Measurements from ENCODE around the gene S100A5.

The S100A5 gene

DNA sequence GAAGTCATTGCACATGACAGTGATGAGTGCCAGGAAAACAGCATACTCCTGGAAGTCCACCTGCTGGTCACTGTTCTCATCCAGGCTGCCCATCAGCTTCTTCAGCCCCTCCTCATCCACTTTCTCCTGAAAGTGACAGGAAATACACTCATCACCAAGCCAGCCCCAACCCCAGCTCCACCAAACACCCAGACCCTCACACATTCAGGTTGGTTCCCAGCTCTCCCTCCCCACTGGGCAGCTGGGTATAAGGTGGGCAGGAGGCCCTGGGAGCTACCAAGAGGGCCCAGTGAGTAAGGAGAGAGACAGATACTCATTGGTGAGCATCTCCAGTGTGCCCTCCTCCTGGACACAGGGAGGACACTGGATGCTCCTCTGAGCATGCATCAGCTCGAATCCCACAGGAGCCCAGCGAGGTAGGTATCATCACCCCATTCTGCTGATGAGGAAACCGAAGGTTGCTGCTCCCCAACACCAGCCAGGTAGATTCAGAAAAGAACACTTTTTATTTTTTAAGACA, 20.8 kb upstream of the S100A5 start:
- Mint-ChIP-seq H3K27ac (no peak overlapping the region), H3K36me3 (ENCODE audit: low read depth) (no peaks in the 10 kb centered on the region)

GRCh38 chr1:153560771-153561465, 20.2 kb upstream of the S100A5 start:
- DNase-seq (ENCODE audit: low spot score), result no peak
- Mint-ChIP-seq H3K27ac (no peak overlapping the region), H3K36me3 (ENCODE audit: low read depth) (no peaks in the 10 kb centered on the region), H3K4me1 (ENCODE audit: low read depth) (peaks cover 5% of the 10 kb centered on the region), H3K27me3 (ENCODE audit: low read depth) (no peaks in the 10 kb centered on the region), H3K9me3 (no peaks in the 10 kb centered on the region), H3K4me3 (no peak overlapping the region)

More for the DNA sequence above, 20.8 kb upstream of the S100A5 start:
- Mint-ChIP-seq H3K4me3 (no peak overlapping the region), H3K4me1 (ENCODE audit: low read depth) (peaks cover 9% of the 10 kb centered on the region), H3K9me3 (no peaks in the 10 kb centered on the region), H3K27me3 (ENCODE audit: low read depth) (no peaks in the 10 kb centered on the region)
- DNase-seq (ENCODE audit: low spot score), result no peak

DNA sequence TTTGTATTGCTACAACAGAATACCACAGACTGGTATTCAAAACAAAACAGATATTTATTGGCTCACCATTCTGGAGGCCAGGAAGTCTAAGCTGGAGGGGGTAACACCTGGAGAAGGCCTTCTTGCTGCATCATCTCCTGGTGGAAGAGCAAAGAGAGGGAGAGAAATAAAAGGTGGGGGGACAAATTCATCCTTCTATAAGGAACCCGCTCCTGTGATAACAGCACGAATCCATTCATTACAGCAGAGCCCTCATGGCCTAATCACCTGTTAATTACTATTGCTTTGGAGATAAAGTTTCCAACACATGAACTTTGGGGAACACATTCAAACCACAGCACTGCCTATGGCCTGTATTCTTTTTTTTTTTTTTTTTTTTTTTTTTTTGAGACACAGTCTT, 19.5 kb upstream of the S100A5 start:
- no peak overlapping the region for H3K27ac Mint-ChIP-seq
- H3K27me3 Mint-ChIP-seq (ENCODE audit: low read depth), result no peaks in the 10 kb centered on the region
- H3K4me1 Mint-ChIP-seq (ENCODE audit: low read depth), result peaks cover 1% of the 10 kb centered on the region
- no peak overlapping the region for H3K4me3 Mint-ChIP-seq
- no peaks in the 10 kb centered on the region for H3K36me3 Mint-ChIP-seq (ENCODE audit: low read depth)
- no peaks in the 10 kb centered on the region for H3K9me3 Mint-ChIP-seq
- no peak for DNase-seq (ENCODE audit: low spot score)

GRCh38 chr1:153557877-153558276, 17.1 kb upstream of the S100A5 start:
- Mint-ChIP-seq H3K27me3 (ENCODE audit: low read depth) (no peaks in the 10 kb centered on the region), H3K9me3 (no peaks in the 10 kb centered on the region), H3K4me3 (no peak overlapping the region), H3K27ac (no peak overlapping the region), H3K36me3 (ENCODE audit: low read depth) (no peaks in the 10 kb centered on the region), H3K4me1 (ENCODE audit: low read depth) (peaks cover 7% of the 10 kb centered on the region)
- no peak for DNase-seq (ENCODE audit: low spot score)

GRCh38 chr1:153556348-153556747, 15.6 kb upstream of the S100A5 start:
- no peaks in the 10 kb centered on the region for H3K9me3 Mint-ChIP-seq
- DNase-seq (ENCODE audit: low spot score), result no peak
- H3K27ac Mint-ChIP-seq, result no peak overlapping the region
- no peak overlapping the region for H3K4me3 Mint-ChIP-seq
- peaks cover 6% of the 10 kb centered on the region for H3K4me1 Mint-ChIP-seq (ENCODE audit: low read depth)
- H3K36me3 Mint-ChIP-seq (ENCODE audit: low read depth), result no peaks in the 10 kb centered on the region
- no peaks in the 10 kb centered on the region for H3K27me3 Mint-ChIP-seq (ENCODE audit: low read depth)

- Mint-ChIP-seq H3K4me1 (ENCODE audit: low read depth) (peaks cover 7% of the 10 kb centered on the region), H3K4me3 (no peak overlapping the region), H3K36me3 (ENCODE audit: low read depth) (no peaks in the 10 kb centered on the region), H3K27me3 (ENCODE audit: low read depth) (no peaks in the 10 kb centered on the region), H3K9me3 (no peaks in the 10 kb centered on the region), H3K27ac (peak overlapping the region; percentile 5)
- no peak for DNase-seq (ENCODE audit: low spot score)
These were observed 13.3 kb upstream of the S100A5 start for GRCh38 chr1:153553830-153554541.

- H3K4me3 Mint-ChIP-seq, result no peak overlapping the region
- H3K9me3 Mint-ChIP-seq, result no peaks in the 10 kb centered on the region
- H3K4me1 Mint-ChIP-seq (ENCODE audit: low read depth), result peaks cover 16% of the 10 kb centered on the region
- no peak for DNase-seq (ENCODE audit: low spot score)
- H3K27ac Mint-ChIP-seq, result no peak overlapping the region
- H3K27me3 Mint-ChIP-seq (ENCODE audit: low read depth), result no peaks in the 10 kb centered on the region
- H3K36me3 Mint-ChIP-seq (ENCODE audit: low read depth), result no peaks in the 10 kb centered on the region
These were observed 12.4 kb upstream of the S100A5 start for GRCh38 chr1:153553096-153553495.

- Mint-ChIP-seq H3K36me3 (ENCODE audit: low read depth) (no peaks in the 10 kb centered on the region), H3K27me3 (ENCODE audit: low read depth) (no peaks in the 10 kb centered on the region), H3K4me1 (ENCODE audit: low read depth) (peaks cover 21% of the 10 kb centered on the region), H3K27ac (no peak overlapping the region), H3K9me3 (no peaks in the 10 kb centered on the region), H3K4me3 (no peak overlapping the region)
- no peak for DNase-seq (ENCODE audit: low spot score)
These were observed 11.6 kb upstream of the S100A5 start for GRCh38 chr1:153552335-153552734.

DNA sequence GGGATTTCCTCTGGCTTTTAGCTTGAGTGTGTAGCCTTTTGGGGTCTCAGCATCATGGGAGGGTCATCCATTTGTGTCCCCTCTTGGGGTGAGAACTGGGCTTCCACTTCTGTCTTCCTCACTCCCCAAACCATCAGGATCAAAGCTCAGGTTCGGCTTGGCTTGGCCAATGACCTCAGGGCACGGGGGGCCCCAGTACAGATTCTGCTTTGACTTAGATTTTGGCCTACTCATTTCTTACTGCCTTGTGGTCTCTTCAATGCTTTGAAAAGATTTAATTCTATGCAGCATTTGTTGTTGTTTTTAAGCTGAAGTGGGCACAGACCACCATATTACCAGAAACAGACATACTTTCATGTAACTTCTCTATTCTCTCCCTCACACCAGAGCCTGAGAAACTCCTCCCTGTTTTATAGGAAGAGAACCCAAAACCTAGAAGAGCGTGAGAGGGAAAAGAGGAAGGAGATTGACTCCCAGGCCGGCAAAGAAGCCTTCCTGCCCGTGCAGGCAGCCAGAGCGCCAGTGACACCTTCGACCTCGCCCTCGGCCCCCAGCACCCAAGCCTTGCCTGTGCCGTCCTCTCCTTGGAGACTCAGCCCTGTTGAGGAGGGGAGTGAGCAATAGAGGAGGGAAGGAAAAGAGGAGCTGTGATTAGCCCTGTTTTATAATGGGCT, 10.2 kb upstream of the S100A5 start:
- no peak for DNase-seq (ENCODE audit: low spot score)
- Mint-ChIP-seq H3K27me3 (ENCODE audit: low read depth) (no peaks in the 10 kb centered on the region), H3K9me3 (no peaks in the 10 kb centered on the region), H3K4me1 (ENCODE audit: low read depth) (peaks cover 29% of the 10 kb centered on the region), H3K27ac (no peak overlapping the region), H3K36me3 (ENCODE audit: low read depth) (no peaks in the 10 kb centered on the region), H3K4me3 (no peak overlapping the region)

- Mint-ChIP-seq H3K27ac (peak overlapping the region; percentile 21), H3K4me3 (no peak overlapping the region), H3K36me3 (ENCODE audit: low read depth) (peaks cover 2% of the 10 kb centered on the region), H3K27me3 (ENCODE audit: low read depth) (no peaks in the 10 kb centered on the region), H3K9me3 (no peaks in the 10 kb centered on the region), H3K4me1 (ENCODE audit: low read depth) (peaks cover 35% of the 10 kb centered on the region)
- no peak for DNase-seq (ENCODE audit: low spot score)
These were observed 9.6 kb upstream of the S100A5 start for GRCh38 chr1:153550398-153550758.

GRCh38 chr1:153549741-153550397, 9.1 kb upstream of the S100A5 start:
- Mint-ChIP-seq H3K27me3 (ENCODE audit: low read depth) (no peaks in the 10 kb centered on the region), H3K27ac (peak overlapping the region; percentile 21)

DNA sequence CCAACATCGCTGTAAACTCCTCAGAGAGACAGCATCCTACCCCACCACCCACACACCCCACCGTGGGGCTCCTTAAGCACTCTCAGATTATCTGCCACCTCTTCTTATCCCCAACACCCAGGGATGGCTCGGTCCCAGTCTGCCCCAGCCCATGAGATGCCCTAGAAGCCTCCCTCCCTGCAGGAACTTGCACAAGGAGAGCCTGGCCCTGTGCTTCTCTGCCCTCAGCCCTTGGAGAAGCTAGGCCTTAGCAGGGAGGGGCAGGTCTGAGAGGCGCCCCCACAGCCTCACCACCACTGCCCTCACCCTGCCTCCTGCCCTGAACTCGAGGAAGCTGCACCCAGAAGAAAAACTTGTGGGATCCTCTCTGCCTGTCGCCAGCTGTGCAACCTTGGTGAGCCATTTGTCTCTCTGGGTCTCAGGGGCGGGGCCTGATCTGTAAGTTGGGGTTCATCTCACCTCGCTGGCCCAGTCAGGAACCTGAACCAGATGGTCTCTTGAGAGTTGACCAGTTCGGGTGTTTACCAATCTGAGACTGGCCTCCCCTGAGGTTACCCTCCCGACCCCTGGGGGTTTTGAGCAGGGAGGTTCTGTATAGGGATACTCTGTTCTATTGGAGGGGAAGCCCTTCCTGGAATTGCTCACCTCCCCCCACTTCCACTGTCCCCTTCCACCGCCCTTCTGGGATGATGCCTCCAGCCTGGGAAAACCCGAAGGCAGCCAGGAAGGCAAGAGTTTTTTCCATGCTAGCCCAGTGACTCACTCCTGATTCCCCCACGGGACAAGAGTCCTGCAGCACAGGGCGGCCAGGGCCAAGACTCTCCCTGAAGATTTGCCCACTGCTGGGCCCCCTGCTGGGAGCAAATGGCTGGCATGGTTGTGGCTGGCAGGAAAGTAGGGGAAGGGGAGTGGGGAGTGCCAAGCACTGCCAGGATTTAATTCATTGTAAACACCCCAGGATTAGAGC, 8.3 kb upstream of the S100A5 start, which contains the start of gene S100A3:
Gene S100A3 (minus strand): TSS at position 537 of the 967 bp plus-strand sequence. CDS start 773 bp downstream, outside the sequence.
- no peak within 1 kb of the TSS for H3K4me3 Mint-ChIP-seq

More at GRCh38 chr1:153549741-153550397, 9.1 kb upstream of the S100A5 start:
- Mint-ChIP-seq H3K4me1 (ENCODE audit: low read depth) (peaks cover 40% of the 10 kb centered on the region), H3K36me3 (ENCODE audit: low read depth) (peaks cover 7% of the 10 kb centered on the region), H3K4me3 (no peak overlapping the region), H3K9me3 (no peaks in the 10 kb centered on the region)
- DNase-seq (ENCODE audit: low spot score), result no peak

More for the DNA sequence above, 8.3 kb upstream of the S100A5 start, which contains the start of gene S100A3:
- no peak for DNase-seq (ENCODE audit: low spot score)
- H3K9me3 Mint-ChIP-seq, result no peaks in the 10 kb centered on the region
- H3K27me3 Mint-ChIP-seq (ENCODE audit: low read depth), result no peaks in the 10 kb centered on the region
- H3K27ac Mint-ChIP-seq, result peak within 1 kb of the TSS; percentile 75
- H3K4me1 Mint-ChIP-seq (ENCODE audit: low read depth), result peaks cover 48% of the 10 kb centered on the region
- H3K36me3 Mint-ChIP-seq (ENCODE audit: low read depth), result peaks cover 16% of the 10 kb centered on the region

All from T-helper 2 cell treated with Interferon-gamma antibody and Interleukin-4, amounts not matched to agents 5 μg/mL and 100 μg/mL, for 36 hours (primary cell).